CD4-positive, CD25-positive, alpha-beta regulatory T cell (primary cell): ENCODE measurements around the gene TOM1. TPM values are rescaled to one million over a fixed set of nuclear protein-coding genes. Genes with fewer than 3 reads are reported as not detected.
"Not testable (repeated sequence)": the region's sequence is repeated elsewhere in the genome, so short reads cannot be mapped to it uniquely, and the experiment has no call there.

ENCODE experiments used
- ATAC-seq, 2 donors: fragments of 150-1000 bp; cut with Tn5 transposase; one replicate each; pipeline ENCODE4 v1.10.0; 2021; ENCODE audit warnings: low read depth in 2 of 2, moderate number of reproducible peaks in 2 of 2, moderate library complexity in 1 of 2
- DNase-seq, 3 donors: peaks; one replicate each; pipeline versions ENCODE4 v3.0.0 to v3.0.0-alpha.2; 2012 to 2022; ENCODE audit warnings: mixed read lengths in 1 of 3
- H3K27ac ChIP-seq: one replicate; pipeline ENCODE4 v1.7.0; 2013; ENCODE audit warnings: mild to moderate bottlenecking, low read length; ENCODE audit not compliant: insufficient read depth, poor library complexity, severe bottlenecking
- H3K27me3 ChIP-seq: one replicate; pipeline ENCODE4 v1.7.0; 2013; ENCODE audit warnings: low read length; ENCODE audit not compliant: control insufficient read depth, insufficient read depth
- H3K36me3 ChIP-seq: one replicate; pipeline ENCODE4 v1.7.0; 2013; ENCODE audit warnings: mild to moderate bottlenecking, low read length, moderate library complexity; ENCODE audit not compliant: control insufficient read depth, insufficient read depth
- H3K4me1 ChIP-seq: 2 replicates; pipeline ENCODE4 v1.7.0; 2013; ENCODE audit warnings: mild to moderate bottlenecking, low read length; ENCODE audit not compliant: insufficient read depth, control insufficient read depth, poor library complexity, severe bottlenecking
- H3K4me3 ChIP-seq: one replicate; pipeline ENCODE4 v1.7.0; 2013; ENCODE audit warnings: low read depth, mild to moderate bottlenecking, low read length, moderate library complexity
- H3K9me3 ChIP-seq, 2 experiments: 1 replicate in 1 of 2; 2 replicates in 1 of 2; pipeline ENCODE4 v1.7.0; 2013; ENCODE audit warnings: low read length in 2 of 2, mild to moderate bottlenecking in 1 of 2, moderate library complexity in 1 of 2; ENCODE audit not compliant: control insufficient read depth in 2 of 2
- H3K27ac Mint-ChIP-seq, 3 donors: one replicate each; pipeline ENCODE4 v1.8.0; 2020 to 2022; ENCODE audit warnings: mild to moderate bottlenecking in 3 of 3, mixed read lengths in 3 of 3, moderate library complexity in 2 of 3
- H3K27me3 Mint-ChIP-seq: one replicate; pipeline ENCODE4 v1.8.0; 2022; ENCODE audit warnings: mild to moderate bottlenecking, mixed read lengths
- H3K36me3 Mint-ChIP-seq: one replicate; pipeline ENCODE4 v1.8.0; 2020; ENCODE audit warnings: mixed read lengths
- H3K4me1 Mint-ChIP-seq, 4 donors: one replicate each; pipeline ENCODE4 v1.8.0; 2020 to 2022; ENCODE audit warnings: mixed read lengths in 4 of 4, mild to moderate bottlenecking in 1 of 4
- H3K4me3 Mint-ChIP-seq, 4 donors: one replicate each; pipeline ENCODE4 v1.8.0; 2020 to 2022; ENCODE audit warnings: mild to moderate bottlenecking in 4 of 4, mixed read lengths in 4 of 4, moderate library complexity in 3 of 4
- H3K9me3 Mint-ChIP-seq, 7 donors: one replicate each; pipeline ENCODE4 v1.8.0; 2020 to 2022; ENCODE audit warnings: mixed read lengths in 7 of 7, mild to moderate bottlenecking in 3 of 7, moderate library complexity in 2 of 7
- polyA plus RNA-seq, 4 donors: library from polyadenylated mRNA; unstranded; fragments of 300-500 nt; fragmentation: Illumina TruSeq; gene quantifications; one replicate each; pipeline ENCODE4 v1.2.3, GENCODE V29; 2021
- total RNA-seq: library from RNA; stranded (reverse); gene quantifications from one replicate; pipeline ENCODE4 v1.2.3, GENCODE V29; 2022

Gene TOM1
- total and polyA plus RNA-seq, 5 donors from 2014 or later = 54.8 to 194 (median 71.6) TPM

GRCh38 chr22:35359380-35360065 is 59.8 kb downstream of the TOM1 start:
- Histone ChIP-seq H3K9me3 (no peaks in the 10 kb centered on the region), H3K4me1 (no peaks in the 10 kb centered on the region), H3K36me3 (no peaks in the 10 kb centered on the region), H3K4me3 (no peak overlapping the region), H3K27ac (no peak overlapping the region), H3K27me3 (no peaks in the 10 kb centered on the region)
- Mint-ChIP-seq H3K27me3 (peaks cover 11% of the 10 kb centered on the region), H3K36me3 (no peaks in the 10 kb centered on the region), H3K9me3 (no peaks in the 10 kb centered on the region), H3K4me3 (no peak overlapping the region), H3K4me1 (no peaks in the 10 kb centered on the region), H3K27ac (peak overlapping the region in 1 of 3 donors; percentile 48)
- ATAC-seq = no peak
- no peak for DNase-seq

DNA sequence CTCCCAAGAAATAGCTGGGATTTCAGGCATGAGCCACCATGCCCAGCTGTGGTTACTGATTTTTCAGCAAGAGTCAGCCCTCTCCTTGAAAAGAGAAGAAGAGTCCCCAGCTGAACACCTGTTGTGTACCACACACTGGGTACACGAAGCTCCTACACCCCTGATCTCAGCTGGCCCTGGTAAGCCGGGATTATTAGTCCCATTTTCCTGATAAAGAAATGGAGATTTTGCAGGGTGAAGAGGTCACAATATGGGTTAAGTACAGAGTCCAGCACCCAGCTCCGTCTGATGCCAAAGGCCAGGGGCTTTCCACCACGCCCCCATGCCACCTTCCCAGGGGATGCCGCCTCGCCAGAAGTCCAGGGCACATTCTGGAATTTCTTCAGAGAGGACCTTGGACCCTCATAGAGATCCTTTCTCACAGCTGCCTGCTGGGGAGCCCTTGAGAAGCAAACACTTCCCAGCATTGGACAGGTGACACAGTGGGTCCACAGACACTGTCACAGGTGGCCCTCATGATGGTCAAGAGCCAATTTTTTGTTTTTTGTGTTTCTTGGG is 61.4 kb downstream of the TOM1 start:
- ATAC-seq (no peak), DNase-seq (no peak)
- Mint-ChIP-seq H3K27ac (no peak overlapping the region), H3K9me3 (no peaks in the 10 kb centered on the region), H3K4me1 (no peaks in the 10 kb centered on the region), H3K36me3 (no peaks in the 10 kb centered on the region), H3K4me3 (no peak overlapping the region), H3K27me3 (peaks cover 11% of the 10 kb centered on the region)
- Histone ChIP-seq H3K27me3 (no peaks in the 10 kb centered on the region), H3K9me3 (no peaks in the 10 kb centered on the region), H3K36me3 (no peaks in the 10 kb centered on the region), H3K4me1 (no peaks in the 10 kb centered on the region), H3K4me3 (no peak overlapping the region), H3K27ac (no peak overlapping the region)

GRCh38 chr22:35363566-35364086 is 63.9 kb downstream of the TOM1 start:
- no peak overlapping the region for H3K4me3 ChIP-seq
- Mint-ChIP-seq H3K36me3 (no peaks in the 10 kb centered on the region), H3K9me3 (no peaks in the 10 kb centered on the region), H3K4me1 (no peaks in the 10 kb centered on the region), H3K27ac (no peak overlapping the region), H3K4me3 (no peak overlapping the region), H3K27me3 (peaks cover 9% of the 10 kb centered on the region)
- ATAC-seq (no peak), DNase-seq (no peak)
- no peaks in the 10 kb centered on the region for H3K9me3 ChIP-seq
- H3K4me1 ChIP-seq = no peaks in the 10 kb centered on the region
- H3K27me3 ChIP-seq = no peaks in the 10 kb centered on the region
- no peak overlapping the region for H3K27ac ChIP-seq
- H3K36me3 ChIP-seq = no peaks in the 10 kb centered on the region

- H3K36me3 ChIP-seq, H3K27ac Mint-ChIP-seq, H3K9me3 Mint-ChIP-seq, H3K4me1 Mint-ChIP-seq, H3K27me3 ChIP-seq, H3K27ac ChIP-seq, DNase-seq, H3K9me3 ChIP-seq, H3K4me3 Mint-ChIP-seq, H3K4me1 ChIP-seq, H3K4me3 ChIP-seq, H3K36me3 Mint-ChIP-seq, ATAC-seq, H3K27me3 Mint-ChIP-seq: not testable (repeated sequence)
Measured at GRCh38 chr22:35364230-35364629, 64.5 kb downstream of the TOM1 start.

- peak in 1 of 2 donors; percentile 45 for ATAC-seq
- Mint-ChIP-seq H3K4me3 (no peak overlapping the region), H3K36me3 (no peaks in the 10 kb centered on the region), H3K9me3 (no peaks in the 10 kb centered on the region), H3K27ac (no peak overlapping the region), H3K4me1 (peaks cover 0 to 11% (median 5%) of the 10 kb centered on the region in 4 donors), H3K27me3 (peaks cover 20% of the 10 kb centered on the region)
- DNase-seq = no peak
- no peak overlapping the region for H3K27ac ChIP-seq
- no peaks in the 10 kb centered on the region for H3K27me3 ChIP-seq
- H3K4me1 ChIP-seq = peaks cover 4% of the 10 kb centered on the region
- no peak overlapping the region for H3K4me3 ChIP-seq
- no peaks in the 10 kb centered on the region for H3K9me3 ChIP-seq
- H3K36me3 ChIP-seq = no peaks in the 10 kb centered on the region
Measured at GRCh38 chr22:35367331-35367886, 67.7 kb downstream of the TOM1 start.

GRCh38 chr22:35368386-35368785 is 68.7 kb downstream of the TOM1 start:
- Histone ChIP-seq H3K27ac (no peak overlapping the region), H3K4me3 (no peak overlapping the region), H3K27me3 (no peaks in the 10 kb centered on the region), H3K9me3 (no peaks in the 10 kb centered on the region), H3K4me1 (peaks cover 4% of the 10 kb centered on the region), H3K36me3 (no peaks in the 10 kb centered on the region)
- Mint-ChIP-seq H3K4me1 (peaks cover 0 to 11% (median 5%) of the 10 kb centered on the region in 4 donors), H3K4me3 (no peak overlapping the region), H3K9me3 (no peaks in the 10 kb centered on the region), H3K27ac (no peak overlapping the region), H3K36me3 (no peaks in the 10 kb centered on the region), H3K27me3 (peaks cover 20% of the 10 kb centered on the region)
- ATAC-seq = no peak
- no peak for DNase-seq

GRCh38 chr22:35369996-35370395 is 70.3 kb downstream of the TOM1 start:
- Histone ChIP-seq H3K9me3 (no peaks in the 10 kb centered on the region), H3K4me3 (no peak overlapping the region), H3K27me3 (no peaks in the 10 kb centered on the region), H3K36me3 (no peaks in the 10 kb centered on the region), H3K27ac (no peak overlapping the region), H3K4me1 (peaks cover 4% of the 10 kb centered on the region)
- Mint-ChIP-seq H3K27me3 (peaks cover 20% of the 10 kb centered on the region), H3K36me3 (no peaks in the 10 kb centered on the region), H3K27ac (no peak overlapping the region), H3K4me3 (no peak overlapping the region), H3K9me3 (no peaks in the 10 kb centered on the region), H3K4me1 (peaks cover 3 to 12% (median 8%) of the 10 kb centered on the region in 4 donors)
- DNase-seq = no peak
- ATAC-seq = no peak
